Esophagus muscularis mucosa (tissue), 3 donors: Measurements from ENCODE around the gene MSI2.

Experiments used
- POLR2A ChIP-seq: fragments of 450-650 bp; IDR thresholded peaks from one replicate; pipeline ENCODE4 v1.6.1; 2017; ENCODE audit warnings: antibody characterized with exemption, moderate library complexity, mild to moderate bottlenecking, low read depth
- TF ChIP-seq, protein P1 (sequence below), 3 experiments: fragments of 200-600 bp in 2 of 3; fragments of 450-650 bp in 1 of 3; sonication (generic) in 2 of 3; IDR thresholded peaks; one replicate each; pipeline ENCODE4 v1.5.1; 2017 to 2019; ENCODE audit warnings: antibody characterized with exemption in 3 of 3, mild to moderate bottlenecking in 2 of 3, moderate library complexity in 1 of 3

DNA sequence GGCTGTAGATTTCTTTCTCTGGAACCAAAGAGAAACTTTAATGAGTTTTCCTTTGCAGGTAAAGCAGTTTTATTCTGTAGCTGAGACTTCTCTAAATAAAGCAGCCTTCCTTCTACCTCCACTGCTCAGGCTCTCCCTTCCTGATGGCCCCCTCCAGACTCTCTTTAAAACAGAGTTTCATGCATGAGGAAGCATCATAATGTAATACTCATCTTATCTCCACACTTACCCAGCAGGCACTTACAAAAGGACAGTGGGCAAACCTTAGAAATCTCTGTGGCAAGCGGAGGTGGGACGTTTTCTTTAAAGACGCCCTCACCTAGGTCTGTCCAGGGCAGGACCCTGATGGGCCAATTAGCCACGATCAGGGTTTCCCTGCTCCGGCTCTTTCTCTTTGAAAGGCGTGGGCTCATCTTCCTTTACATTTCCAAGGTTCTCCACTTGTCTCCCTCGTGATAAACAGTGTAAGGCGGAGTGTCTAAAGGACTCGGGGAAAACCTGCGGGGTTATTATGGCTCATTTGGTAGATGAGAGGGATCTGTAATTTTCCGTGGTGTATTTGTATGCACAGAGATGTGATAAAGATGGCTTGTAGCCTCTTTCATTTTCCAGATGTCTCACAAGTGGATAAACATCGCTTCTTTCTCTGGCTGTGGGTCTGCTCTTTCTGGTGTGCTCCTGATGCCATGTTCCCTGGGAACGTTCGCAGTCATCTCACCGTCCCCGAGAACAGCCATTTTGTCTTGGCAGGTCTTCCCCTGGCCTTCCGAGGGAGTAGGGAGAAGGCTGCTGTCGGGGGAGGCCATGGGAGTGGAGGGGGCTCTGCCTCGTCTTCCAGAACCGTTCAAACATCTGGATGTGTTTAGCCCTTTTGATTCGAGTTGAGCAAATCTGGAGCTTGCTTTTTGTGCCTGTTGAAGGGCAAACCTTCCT lies 249.8 kb downstream of the MSI2 start:
- TF ChIP-seq POLR2A, result no peak
- TF ChIP-seq, protein P1, sequence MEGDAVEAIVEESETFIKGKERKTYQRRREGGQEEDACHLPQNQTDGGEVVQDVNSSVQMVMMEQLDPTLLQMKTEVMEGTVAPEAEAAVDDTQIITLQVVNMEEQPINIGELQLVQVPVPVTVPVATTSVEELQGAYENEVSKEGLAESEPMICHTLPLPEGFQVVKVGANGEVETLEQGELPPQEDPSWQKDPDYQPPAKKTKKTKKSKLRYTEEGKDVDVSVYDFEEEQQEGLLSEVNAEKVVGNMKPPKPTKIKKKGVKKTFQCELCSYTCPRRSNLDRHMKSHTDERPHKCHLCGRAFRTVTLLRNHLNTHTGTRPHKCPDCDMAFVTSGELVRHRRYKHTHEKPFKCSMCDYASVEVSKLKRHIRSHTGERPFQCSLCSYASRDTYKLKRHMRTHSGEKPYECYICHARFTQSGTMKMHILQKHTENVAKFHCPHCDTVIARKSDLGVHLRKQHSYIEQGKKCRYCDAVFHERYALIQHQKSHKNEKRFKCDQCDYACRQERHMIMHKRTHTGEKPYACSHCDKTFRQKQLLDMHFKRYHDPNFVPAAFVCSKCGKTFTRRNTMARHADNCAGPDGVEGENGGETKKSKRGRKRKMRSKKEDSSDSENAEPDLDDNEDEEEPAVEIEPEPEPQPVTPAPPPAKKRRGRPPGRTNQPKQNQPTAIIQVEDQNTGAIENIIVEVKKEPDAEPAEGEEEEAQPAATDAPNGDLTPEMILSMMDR (IDR thresholded peaks at IDR 0.05), result no peak
